Left renal cortex interstitium (tissue), 4 donors: ENCODE results near the gene DGCR6L. TPM values are rescaled to one million over a fixed set of nuclear protein-coding genes. Genes with fewer than 3 reads are reported as not detected.
"Not testable (repeated sequence)": the region's sequence is repeated elsewhere in the genome, so short reads cannot be mapped to it uniquely, and the experiment has no call there.

ENCODE experiments used
- DNase-seq, 4 donors: peaks; one replicate each; pipeline ENCODE4 v3.0.0-alpha.2; 2013; ENCODE audit warnings: low read depth in 4 of 4, low spot score in 2 of 4, missing footprints in 1 of 4
- polyA plus RNA-seq, 4 donors: library from polyadenylated mRNA; unstranded; fragments of 120-200 nt; gene quantifications; one replicate each; pipeline ENCODE4 v1.2.1, GENCODE V29; 2013; ENCODE audit not compliant: insufficient read length in 4 of 4

The DGCR6L gene
- polyA plus RNA-seq, 4 donors: 50.6 to 74.4 (median 59.3) TPM

- DNase-seq: no peak
Observed at GRCh38 chr22:20295262-20296064, 24.4 kb downstream of the DGCR6L start.

- no peak for DNase-seq
Observed at GRCh38 chr22:20292673-20293232, 27.1 kb downstream of the DGCR6L start.

GRCh38 chr22:20292108-20292507, 27.8 kb downstream of the DGCR6L start:
- no peak for DNase-seq

- DNase-seq: no peak
Observed at GRCh38 chr22:20291604-20292063, 28.2 kb downstream of the DGCR6L start.

- DNase-seq: no peak
Observed at GRCh38 chr22:20291249-20291586, 28.6 kb downstream of the DGCR6L start.

GRCh38 chr22:20290578-20291248, 29.1 kb downstream of the DGCR6L start:
- no peak for DNase-seq

- DNase-seq: no peak
Observed at GRCh38 chr22:20290045-20290392, 29.8 kb downstream of the DGCR6L start.

GRCh38 chr22:20289182-20290044, 30.4 kb downstream of the DGCR6L start:
- DNase-seq: not testable (repeated sequence)

- not testable (repeated sequence) for DNase-seq
Observed at GRCh38 chr22:20286784-20287423, 33.0 kb downstream of the DGCR6L start.

GRCh38 chr22:20286312-20286660, 33.6 kb downstream of the DGCR6L start:
- not testable (repeated sequence) for DNase-seq

- DNase-seq: not testable (repeated sequence)
Observed at GRCh38 chr22:20285473-20286311, 34.2 kb downstream of the DGCR6L start.

GRCh38 chr22:20284471-20285086, 35.3 kb downstream of the DGCR6L start:
- DNase-seq: no peak

GRCh38 chr22:20283674-20284066, 36.2 kb downstream of the DGCR6L start:
- DNase-seq: no peak

- DNase-seq: no peak
Observed at GRCh38 chr22:20282901-20283673, 36.8 kb downstream of the DGCR6L start.

- DNase-seq: no peak
Observed at GRCh38 chr22:20281891-20282290, 38.0 kb downstream of the DGCR6L start.

GRCh38 chr22:20281473-20281872, 38.4 kb downstream of the DGCR6L start:
- DNase-seq: not testable (repeated sequence)

- DNase-seq: no peak
Observed at GRCh38 chr22:20280866-20281265, 39.0 kb downstream of the DGCR6L start.

GRCh38 chr22:20280163-20280562, 39.7 kb downstream of the DGCR6L start:
- DNase-seq: not testable (repeated sequence)
